ENCODE results near the gene RNF19B.

Gene RNF19B

GRCh38 chr1:32890516-32891240 is 73.9 kb downstream of the RNF19B start:
- no peak for TF ChIP-seq CTCF (IDR thresholded peaks at IDR 0.05; ENCODE audit: low read depth, low read length)
- DNase-seq (ENCODE audit: low read depth in 2 of 2): no peak
- no peak overlapping the region for H3K4me3 ChIP-seq (replicated peaks in 1 of 2; ENCODE audit: low read depth in 2 of 2, low read length in 2 of 2)

- no peak for DNase-seq (ENCODE audit: low read depth in 2 of 2)
Observed at GRCh38 chr1:32889731-32890278, 74.8 kb downstream of the RNF19B start.

DNA sequence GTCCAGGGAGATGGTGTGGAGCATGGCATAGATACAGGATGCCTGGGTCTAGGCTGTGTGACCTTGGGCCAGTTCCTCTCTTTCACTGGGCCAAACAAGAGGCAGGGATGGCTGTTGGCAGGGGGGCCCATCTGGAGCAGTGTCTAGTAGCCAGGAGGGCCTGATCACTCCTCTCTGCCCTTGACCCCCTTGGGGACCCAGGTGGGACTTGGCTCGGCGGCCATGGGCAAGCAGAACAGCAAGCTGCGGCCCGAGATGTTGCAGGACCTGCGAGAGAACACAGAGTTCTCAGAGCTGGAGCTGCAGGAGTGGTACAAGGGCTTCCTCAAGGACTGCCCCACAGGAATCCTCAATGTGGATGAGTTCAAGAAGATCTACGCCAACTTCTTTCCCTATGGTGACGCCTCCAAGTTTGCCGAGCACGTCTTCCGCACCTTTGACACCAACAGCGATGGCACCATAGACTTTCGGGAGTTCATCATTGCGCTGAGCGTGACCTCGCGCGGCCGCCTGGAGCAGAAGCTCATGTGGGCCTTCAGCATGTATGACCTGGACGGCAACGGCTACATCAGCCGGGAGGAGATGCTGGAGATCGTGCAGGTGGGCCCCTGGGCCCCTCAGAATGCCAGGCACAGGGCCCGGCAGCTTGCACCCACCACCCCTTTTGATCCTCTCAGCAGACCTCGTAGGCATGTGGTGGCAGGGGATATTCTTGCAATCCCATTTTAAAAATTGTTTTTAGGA is 75.8 kb downstream of the RNF19B start:
- no peak for DNase-seq (ENCODE audit: low read depth in 2 of 2)
- TF ChIP-seq CTCF (IDR thresholded peaks at IDR 0.05; ENCODE audit: low read depth, low read length): no peak
- no peak overlapping the region for H3K4me3 ChIP-seq (replicated peaks in 1 of 2; ENCODE audit: low read depth in 2 of 2, low read length in 2 of 2)

More at GRCh38 chr1:32889731-32890278, 74.8 kb downstream of the RNF19B start:
- TF ChIP-seq CTCF (IDR thresholded peaks at IDR 0.05; ENCODE audit: low read depth, low read length): no peak
- no peak overlapping the region for H3K4me3 ChIP-seq (replicated peaks in 1 of 2; ENCODE audit: low read depth in 2 of 2, low read length in 2 of 2)

DNA sequence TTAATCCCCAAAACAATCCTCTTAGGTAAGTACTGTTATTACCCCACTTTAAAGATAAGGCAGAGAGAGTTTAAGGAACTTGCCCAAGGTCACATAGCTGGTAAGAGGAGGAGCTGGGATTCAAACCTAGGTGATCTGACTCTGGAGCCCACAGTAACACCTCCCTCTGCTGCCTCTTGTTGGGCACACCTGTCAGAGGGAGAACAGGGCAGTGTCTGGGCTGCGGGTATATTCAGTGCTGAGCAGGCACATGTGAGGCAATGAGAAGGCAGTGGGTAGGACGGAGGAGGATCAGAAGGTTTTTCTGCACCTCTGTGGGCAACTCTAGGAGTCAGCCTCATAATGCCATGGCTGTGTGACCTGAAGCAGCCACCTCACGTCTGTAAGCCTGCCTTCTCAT is 76.5 kb downstream of the RNF19B start:
- DNase-seq (ENCODE audit: low read depth in 2 of 2): no peak
- no peak overlapping the region for H3K4me3 ChIP-seq (replicated peaks in 1 of 2; ENCODE audit: low read depth in 2 of 2, low read length in 2 of 2)
- TF ChIP-seq CTCF (IDR thresholded peaks at IDR 0.05; ENCODE audit: low read depth, low read length): no peak

GRCh38 chr1:32887623-32888022 is 77.0 kb downstream of the RNF19B start:
- TF ChIP-seq CTCF (IDR thresholded peaks at IDR 0.05; ENCODE audit: low read depth, low read length): no peak
- DNase-seq (ENCODE audit: low read depth in 2 of 2): no peak
- no peak overlapping the region for H3K4me3 ChIP-seq (replicated peaks in 1 of 2; ENCODE audit: low read depth in 2 of 2, low read length in 2 of 2)

DNA sequence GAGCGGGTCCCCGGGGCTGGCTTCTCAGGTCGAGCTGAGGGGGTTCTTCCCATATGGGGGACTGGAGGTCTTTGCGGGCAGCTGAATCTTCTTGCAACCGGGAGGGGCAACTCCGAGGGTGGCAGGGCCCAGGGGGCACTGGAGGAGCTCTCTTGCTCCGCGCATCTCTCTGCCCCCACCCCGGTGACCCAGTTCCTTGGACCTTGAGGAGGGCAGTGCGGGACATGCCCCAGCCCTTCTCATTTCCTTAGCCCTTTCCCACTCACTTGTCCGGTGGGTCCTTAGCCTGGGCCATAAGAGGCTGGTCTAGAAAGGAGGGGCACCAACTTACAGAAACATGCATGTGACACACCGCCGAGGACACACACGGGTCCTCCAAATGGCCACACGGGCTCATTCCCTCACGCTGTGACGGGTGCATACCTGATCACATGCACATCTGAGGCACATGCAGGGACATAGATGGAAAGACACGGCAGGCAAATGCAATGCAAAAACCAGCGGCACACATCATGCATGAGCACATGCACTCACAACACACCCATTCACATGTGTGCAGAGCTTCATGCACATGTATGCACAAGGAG is 77.7 kb downstream of the RNF19B start:
- TF ChIP-seq CTCF (IDR thresholded peaks at IDR 0.05; ENCODE audit: low read depth, low read length): no peak
- DNase-seq (ENCODE audit: low read depth in 2 of 2): no peak
- H3K4me3 ChIP-seq (replicated peaks in 1 of 2; ENCODE audit: low read depth in 2 of 2, low read length in 2 of 2): no peak overlapping the region

All from cardiac fibroblast (primary cell).